Mesodermal cell (in vitro differentiated cells): ENCODE data around the gene RBFOX2.
"Not testable (repeated sequence)": the region's sequence is repeated elsewhere in the genome, so short reads cannot be mapped to it uniquely, and the experiment has no call there.

Source experiments
- H3K27ac ChIP-seq: 2 replicates; pipeline ENCODE4 v1.7.0; 2013; ENCODE audit warnings: mild to moderate bottlenecking, low read depth, low read length, moderate library complexity; ENCODE audit not compliant: severe bottlenecking
- H3K36me3 ChIP-seq: 2 replicates; pipeline ENCODE4 v1.7.1; 2013; ENCODE audit warnings: mild to moderate bottlenecking, low read length, moderate library complexity; ENCODE audit not compliant: control insufficient read depth, insufficient read depth
- H3K4me1 ChIP-seq: one replicate; pipeline ENCODE4 v1.7.1; 2013; ENCODE audit warnings: mild to moderate bottlenecking, low read length; ENCODE audit not compliant: insufficient read depth, control insufficient read depth, poor library complexity, severe bottlenecking
- H3K4me3 ChIP-seq: 2 replicates; pipeline ENCODE4 v1.7.0; 2013; ENCODE audit warnings: low read length, control low read depth, mild to moderate bottlenecking; ENCODE audit not compliant: insufficient read depth, poor library complexity, severe bottlenecking; ENCODE audit errors: extremely low read depth
- H3K9me3 ChIP-seq: 2 replicates; pipeline ENCODE4 v1.7.1; 2013; ENCODE audit warnings: mild to moderate bottlenecking, low read length, moderate library complexity; ENCODE audit not compliant: control insufficient read depth
- WGBS, 2 experiments: methylation state at CpG; one replicate each; pipeline ENCODE4 v1.1.5; 2013; ENCODE audit warnings: missing lambda C conversion rate in 2 of 2; ENCODE audit not compliant: insufficient coverage in 2 of 2; 5-methylcytosine and 5-hydroxymethylcytosine counted together

The RBFOX2 gene

GRCh38 chr22:35993727-35994126 is 34.9 kb downstream of the RBFOX2 start:
- H3K4me1 ChIP-seq: peaks cover 22% of the 10 kb centered on the region
- H3K27ac ChIP-seq, H3K9me3 ChIP-seq, H3K4me3 ChIP-seq: not testable (repeated sequence)
- peaks cover 41% of the 10 kb centered on the region for H3K36me3 ChIP-seq
- 100% methylated on average over 1 to 4 of the region's 5 CpGs for WGBS, 2 experiments

GRCh38 chr22:35993048-35993714 is 35.4 kb downstream of the RBFOX2 start:
- peaks cover 41% of the 10 kb centered on the region for H3K36me3 ChIP-seq
- peaks cover 22% of the 10 kb centered on the region for H3K4me1 ChIP-seq
- H3K4me3 ChIP-seq: no peak overlapping the region
- no peak overlapping the region for H3K27ac ChIP-seq
- peaks cover 4% of the 10 kb centered on the region for H3K9me3 ChIP-seq
- 97 to 100% methylated on average over 3 of the region's 3 CpGs for WGBS, 2 experiments

GRCh38 chr22:35991168-35991567 is 37.5 kb downstream of the RBFOX2 start:
- Histone ChIP-seq H3K27ac (no peak overlapping the region), H3K4me1 (peaks cover 7% of the 10 kb centered on the region), H3K4me3 (no peak overlapping the region), H3K9me3 (peaks cover 4% of the 10 kb centered on the region), H3K36me3 (peaks cover 48% of the 10 kb centered on the region)
- 100% methylated on average over 2 of the region's 2 CpGs for WGBS, 2 experiments

GRCh38 chr22:35988030-35988429 is 40.6 kb downstream of the RBFOX2 start:
- 100% methylated on average over 2 of the region's 4 CpGs; no CpG with 5 or more reads in 1 of the 2 experiments for WGBS, 2 experiments
- Histone ChIP-seq H3K36me3 (peaks cover 39% of the 10 kb centered on the region), H3K9me3 (no peaks in the 10 kb centered on the region), H3K4me1 (peaks cover 10% of the 10 kb centered on the region), H3K27ac (no peak overlapping the region), H3K4me3 (no peak overlapping the region)

GRCh38 chr22:35987487-35987886 is 41.1 kb downstream of the RBFOX2 start:
- no peak overlapping the region for H3K4me3 ChIP-seq
- H3K27ac ChIP-seq: no peak overlapping the region
- peaks cover 10% of the 10 kb centered on the region for H3K4me1 ChIP-seq
- WGBS, 2 experiments: 100% methylated on average over 1 of the region's 1 CpG
- peaks cover 38% of the 10 kb centered on the region for H3K36me3 ChIP-seq
- no peaks in the 10 kb centered on the region for H3K9me3 ChIP-seq

GRCh38 chr22:35986088-35986487 is 42.5 kb downstream of the RBFOX2 start:
- no peak overlapping the region for H3K27ac ChIP-seq
- WGBS, 2 experiments: 40 to 89% methylated on average over 1 of the region's 2 CpGs

GRCh38 chr22:35985371-35985770 is 43.3 kb downstream of the RBFOX2 start:
- Histone ChIP-seq H3K9me3 (no peaks in the 10 kb centered on the region), H3K4me3 (no peak overlapping the region), H3K36me3 (peaks cover 25% of the 10 kb centered on the region), H3K27ac (no peak overlapping the region), H3K4me1 (peaks cover 10% of the 10 kb centered on the region)
- 94% methylated on average over 3 of the region's 3 CpGs for WGBS, 2 experiments

More at GRCh38 chr22:35986088-35986487, 42.5 kb downstream of the RBFOX2 start:
- Histone ChIP-seq H3K36me3 (peaks cover 27% of the 10 kb centered on the region), H3K9me3 (no peaks in the 10 kb centered on the region), H3K4me3 (no peak overlapping the region), H3K4me1 (peaks cover 10% of the 10 kb centered on the region)

GRCh38 chr22:35984183-35985175 is 44.1 kb downstream of the RBFOX2 start:
- Histone ChIP-seq H3K9me3 (no peaks in the 10 kb centered on the region), H3K4me3 (no peak overlapping the region), H3K4me1 (peaks cover 10% of the 10 kb centered on the region), H3K36me3 (peaks cover 19% of the 10 kb centered on the region), H3K27ac (no peak overlapping the region)
- 98 to 100% methylated on average over 2 to 4 of the region's 4 CpGs for WGBS, 2 experiments

GRCh38 chr22:35981900-35982299 is 46.7 kb downstream of the RBFOX2 start:
- Histone ChIP-seq H3K4me3 (no peak overlapping the region), H3K9me3 (no peaks in the 10 kb centered on the region), H3K4me1 (peaks cover 10% of the 10 kb centered on the region), H3K27ac (no peak overlapping the region), H3K36me3 (peaks cover 6% of the 10 kb centered on the region)
- 100% methylated on average over 1 of the region's 1 CpG for WGBS, 2 experiments

GRCh38 chr22:35978889-35979288 is 49.7 kb downstream of the RBFOX2 start:
- H3K27ac ChIP-seq: no peak overlapping the region
- peaks cover 15% of the 10 kb centered on the region for H3K4me1 ChIP-seq
- WGBS, 2 experiments: 95 to 100% methylated on average over 4 of the region's 5 CpGs
- H3K9me3 ChIP-seq: no peaks in the 10 kb centered on the region
- peaks cover under 1% of the 10 kb centered on the region for H3K36me3 ChIP-seq
- no peak overlapping the region for H3K4me3 ChIP-seq
